ENCODE results near the gene CYP26B1.

The CYP26B1 gene

GRCh38 chr2:72173640-72174321, 26.1 kb upstream of the CYP26B1 start:
- Histone ChIP-seq H3K27me3 (ENCODE audit: insufficient read depth, low read depth, severe bottlenecking) (no peaks in the 10 kb centered on the region), H3K9me3 (ENCODE audit: severe bottlenecking) (no peaks in the 10 kb centered on the region), H3K27ac (no peak overlapping the region), H3K36me3 (no peaks in the 10 kb centered on the region; the same call in none of the 2 replicates), H3K4me3 (ENCODE audit: low read depth, low read length) (no peak overlapping the region)
- DNase-seq, result no peak
- no peak for TF ChIP-seq CTCF (IDR thresholded peaks at IDR 0.05; ENCODE audit: low read depth, low read length)

- DNase-seq, result no peak
- no peak overlapping the region for H3K4me3 ChIP-seq (ENCODE audit: low read depth, low read length)
- no peak overlapping the region for H3K27ac ChIP-seq
- no peaks in the 10 kb centered on the region for H3K27me3 ChIP-seq (ENCODE audit: insufficient read depth, low read depth, severe bottlenecking)
- no peak for TF ChIP-seq CTCF (IDR thresholded peaks at IDR 0.05; ENCODE audit: low read depth, low read length)
- no peaks in the 10 kb centered on the region for H3K9me3 ChIP-seq (ENCODE audit: severe bottlenecking)
- H3K36me3 ChIP-seq, result no peaks in the 10 kb centered on the region; the same call in 1 of the 2 replicates
Measured at GRCh38 chr2:72172478-72172877, 24.8 kb upstream of the CYP26B1 start.

- no peak for DNase-seq
- Histone ChIP-seq H3K36me3 (no peaks in the 10 kb centered on the region), H3K9me3 (ENCODE audit: severe bottlenecking) (no peaks in the 10 kb centered on the region), H3K27ac (no peak overlapping the region), H3K4me3 (ENCODE audit: low read depth, low read length) (no peak overlapping the region), H3K27me3 (ENCODE audit: insufficient read depth, low read depth, severe bottlenecking) (no peaks in the 10 kb centered on the region)
- no peak for TF ChIP-seq CTCF (IDR thresholded peaks at IDR 0.05; ENCODE audit: low read depth, low read length)
Measured at GRCh38 chr2:72166279-72166678, 18.6 kb upstream of the CYP26B1 start.

GRCh38 chr2:72165792-72166191, 18.1 kb upstream of the CYP26B1 start:
- no peaks in the 10 kb centered on the region for H3K36me3 ChIP-seq
- no peak for DNase-seq
- no peaks in the 10 kb centered on the region for H3K9me3 ChIP-seq (ENCODE audit: severe bottlenecking)
- no peaks in the 10 kb centered on the region for H3K27me3 ChIP-seq (ENCODE audit: insufficient read depth, low read depth, severe bottlenecking)
- no peak overlapping the region for H3K4me3 ChIP-seq (ENCODE audit: low read depth, low read length)
- no peak for TF ChIP-seq CTCF (IDR thresholded peaks at IDR 0.05; ENCODE audit: low read depth, low read length)
- no peak overlapping the region for H3K27ac ChIP-seq

- no peak for DNase-seq
- no peaks in the 10 kb centered on the region for H3K36me3 ChIP-seq
- H3K27ac ChIP-seq, result no peak overlapping the region
- H3K4me3 ChIP-seq (ENCODE audit: low read depth, low read length), result no peak overlapping the region
- TF ChIP-seq CTCF (IDR thresholded peaks at IDR 0.05; ENCODE audit: low read depth, low read length), result no peak
- no peaks in the 10 kb centered on the region for H3K27me3 ChIP-seq (ENCODE audit: insufficient read depth, low read depth, severe bottlenecking)
- H3K9me3 ChIP-seq (ENCODE audit: severe bottlenecking), result no peaks in the 10 kb centered on the region
Measured at GRCh38 chr2:72162574-72162973, 14.9 kb upstream of the CYP26B1 start.
